Ureter (tissue), 1 donor: ENCODE results near the gene KRT16. TPM values are rescaled to one million over a fixed set of nuclear protein-coding genes. Genes with fewer than 3 reads are reported as not detected.

Experiments used
- total RNA-seq: library from RNA; stranded (reverse); gene quantifications from one replicate; pipeline ENCODE4 v1.2.4, GENCODE V29; 2023
- donor health status: DM: yes; HTN: yes; CAD: no.

Gene KRT16
- total RNA-seq, 1 donor from 2014 or later: 0.73 TPM

Other genes starting within 250 kb of the KRT16 start
- gene KRT33B, start 243.0 kb downstream of the KRT16 start, total RNA-seq: not detected
- gene KRT34, start 230.5 kb downstream of the KRT16 start, total RNA-seq: not detected
- not detected for gene KRT31, start 215.2 kb downstream of the KRT16 start, total RNA-seq
- not detected for gene KRT37, start 188.2 kb downstream of the KRT16 start, total RNA-seq
- gene KRT38, start 171.8 kb downstream of the KRT16 start, total RNA-seq: not detected
- gene KRT32, start 145.4 kb downstream of the KRT16 start, total RNA-seq: not detected
- not detected for gene KRT35, start 131.6 kb downstream of the KRT16 start, total RNA-seq
- gene KRT36, start 122.9 kb downstream of the KRT16 start, total RNA-seq: not detected
- 2,358 TPM for gene KRT13, start 107.2 kb downstream of the KRT16 start, total RNA-seq
- 147 TPM for gene KRT15, start 93.9 kb downstream of the KRT16 start, total RNA-seq
- gene KRT19, start 84.5 kb downstream of the KRT16 start, total RNA-seq: 2,124 TPM
- not detected for gene KRT9, start 40.7 kb downstream of the KRT16 start, total RNA-seq
- gene KRT14, start 25.9 kb downstream of the KRT16 start, total RNA-seq: 0.52 TPM
- 223 TPM for gene KRT17, start 11.8 kb upstream of the KRT16 start, total RNA-seq
- 1,012 TPM for gene EIF1, start 76.1 kb upstream of the KRT16 start, total RNA-seq
- gene GAST, start 99.6 kb upstream of the KRT16 start, total RNA-seq: not detected
- gene HAP1, start 121.9 kb upstream of the KRT16 start, total RNA-seq: 0.47 TPM
- gene JUP, start 173.9 kb upstream of the KRT16 start, total RNA-seq: 277 TPM
- 7.8 TPM for gene P3H4, start 199.2 kb upstream of the KRT16 start, total RNA-seq
- gene FKBP10, start 200.2 kb upstream of the KRT16 start, total RNA-seq: 42.0 TPM
- 36.3 TPM for gene NT5C3B, start 223.5 kb upstream of the KRT16 start, total RNA-seq
- 0.44 TPM for gene KLHL10, start 225.1 kb upstream of the KRT16 start, total RNA-seq